ENCODE data around the gene SYNRG. TPM values are rescaled to one million over a fixed set of nuclear protein-coding genes. Genes with fewer than 3 reads are reported as not detected.
A peak's percentile ranks its signal among the peaks of the same experiment; 100 is the strongest.

SYNRG gene
- polyA plus RNA-seq, 1 of the 3 experiments (the other 2 are of a cell fraction): 8.9 TPM

DNA sequence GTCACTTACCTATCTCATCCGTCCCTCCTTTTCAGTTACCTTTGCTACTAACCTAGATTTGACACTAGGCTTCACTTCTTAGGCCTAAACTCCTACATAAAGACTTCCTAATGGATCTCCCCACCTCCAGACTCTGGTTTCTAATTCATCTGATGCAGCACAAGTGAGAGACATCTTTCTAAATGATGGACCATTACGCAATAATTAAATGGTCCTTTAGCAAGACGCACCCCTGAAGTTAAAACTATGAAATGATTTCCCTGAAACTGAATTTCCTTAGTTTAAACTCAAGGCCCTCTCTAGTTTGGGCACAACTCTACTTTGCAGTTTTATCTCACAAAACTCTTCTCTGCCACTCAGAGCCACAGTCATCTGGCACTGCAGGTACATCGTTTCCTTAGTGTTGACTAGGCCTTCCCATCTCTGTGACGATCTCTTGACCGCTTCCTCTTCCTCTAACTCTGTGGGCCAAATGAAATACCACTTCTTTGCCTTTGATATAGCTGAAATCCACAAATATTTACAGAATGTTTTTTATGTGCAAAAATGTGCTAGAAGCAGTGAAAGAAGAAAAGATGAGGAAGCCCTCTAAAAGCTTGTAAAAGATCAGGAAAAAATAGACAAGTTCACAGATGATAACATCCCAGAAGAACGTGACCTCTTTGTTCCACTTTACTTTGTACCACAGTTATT lies 3.3 kb downstream of the SYNRG start:
- WGBS (ENCODE audit: low lambda C conversion rate): 97% methylated on average over 7 of the region's 7 CpGs
- TF ChIP-seq GABPA (IDR thresholded peaks at IDR 0.05; ENCODE audit: low read depth) (no peak), NFIC (IDR thresholded peaks at IDR 0.05; ENCODE audit: borderline replicate concordance) (no peak), USF2 (IDR thresholded peaks at IDR 0.05; ENCODE audit: borderline replicate concordance, low read depth, low read length) (no peak), JUND (IDR thresholded peaks at IDR 0.05) (no peak), EZH2phosphoT487 (IDR thresholded peaks at IDR 0.05; ENCODE audit: borderline replicate concordance, low read depth) (no peak), SIN3A (IDR thresholded peaks at IDR 0.05; ENCODE audit: borderline replicate concordance, low read depth, low read length) (no peak)
- Histone ChIP-seq H3K9me2 (no peaks in the 10 kb centered on the region), H3K9ac (no peak overlapping the region), H3K4me3 (ENCODE audit: low read depth in 2 of 2, low read length in 1 of 2) (no peak overlapping the region), H3K4me2 (peak overlapping the region; percentile 17; the same call in 1 of the 2 replicates), H3K79me2 (ENCODE audit: insufficient read depth) (peaks cover 81% of the 10 kb centered on the region), H3K27me3 (ENCODE audit: insufficient read depth) (no peaks in the 10 kb centered on the region), H3K27ac (ENCODE audit: low read depth in 2 of 2, low read length in 1 of 2) (no peak overlapping the region), H4K20me1 (ENCODE audit: insufficient read depth) (no peaks in the 10 kb centered on the region), H3K36me3 (replicated peaks in 1 of 2; ENCODE audit: control insufficient read depth in 1 of 2, insufficient read depth in 2 of 2, low read length in 1 of 2) (peaks cover 8 to 35% of the 10 kb centered on the region in 2 experiments), H3K9me3 (no peaks in the 10 kb centered on the region), H3F3A (replicated peaks; ENCODE audit: insufficient read depth) (peaks cover 14% of the 10 kb centered on the region), H3K4me1 (ENCODE audit: control insufficient read depth in 1 of 2, insufficient read depth in 2 of 2, low read depth in 1 of 2, low read length in 1 of 2) (peaks cover 0 to 10% of the 10 kb centered on the region in 2 experiments; a peak in 3 of 4 replicates), H2AFZ (ENCODE audit: low read depth) (no peak overlapping the region)
- CTCF ChIA-PET: no interaction called here
- POLR2A ChIA-PET: no interaction called here
- no peak for DNase-seq

DNA sequence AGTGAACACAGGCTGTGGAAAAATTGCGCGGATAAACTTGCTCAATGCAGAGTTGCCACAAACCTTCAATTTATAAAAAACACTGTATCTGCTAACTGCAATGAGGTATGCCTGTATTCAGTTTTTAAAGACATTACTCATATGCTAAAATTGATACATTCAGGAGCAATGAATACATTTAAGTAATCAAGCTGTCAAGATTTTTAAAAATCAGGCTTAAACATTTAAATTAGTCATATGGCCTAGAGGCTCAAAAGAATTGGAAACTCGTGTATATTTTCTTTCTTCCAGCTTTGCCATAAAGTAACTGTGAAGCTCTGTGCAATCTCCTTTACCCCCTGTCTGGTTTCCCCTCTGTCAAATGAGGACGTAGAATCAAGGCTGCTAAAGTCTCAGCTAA lies 4.1 kb downstream of the SYNRG start:
- Histone ChIP-seq H3K4me2 (no peak overlapping the region), H3K4me3 (ENCODE audit: low read depth in 2 of 2, low read length in 1 of 2) (no peak overlapping the region), H4K20me1 (ENCODE audit: insufficient read depth) (no peaks in the 10 kb centered on the region; the same call in 1 of the 2 replicates), H3K27me3 (ENCODE audit: insufficient read depth) (no peaks in the 10 kb centered on the region), H3K79me2 (ENCODE audit: insufficient read depth) (peaks cover 88% of the 10 kb centered on the region), H3F3A (replicated peaks; ENCODE audit: insufficient read depth) (peaks cover 9% of the 10 kb centered on the region), H3K9me2 (no peaks in the 10 kb centered on the region), H3K9me3 (no peaks in the 10 kb centered on the region), H3K9ac (no peak overlapping the region), H3K27ac (ENCODE audit: low read depth in 2 of 2, low read length in 1 of 2) (no peak overlapping the region), H3K36me3 (replicated peaks in 1 of 2; ENCODE audit: control insufficient read depth in 1 of 2, insufficient read depth in 2 of 2, low read length in 1 of 2) (peaks cover 13 to 41% of the 10 kb centered on the region in 2 experiments), H3K4me1 (ENCODE audit: control insufficient read depth in 1 of 2, insufficient read depth in 2 of 2, low read depth in 1 of 2, low read length in 1 of 2) (peaks cover 0 to 10% of the 10 kb centered on the region in 2 experiments; a peak in 3 of 4 replicates), H2AFZ (ENCODE audit: low read depth) (no peak overlapping the region)
- CTCF ChIA-PET: no interaction called here
- WGBS (ENCODE audit: low lambda C conversion rate): 88% methylated on average over 4 of the region's 4 CpGs
- no peak for DNase-seq
- TF ChIP-seq FOXM1 (IDR thresholded peaks at IDR 0.05; ENCODE audit: low read depth): no peak
- POLR2A ChIA-PET: no interaction called here

DNA sequence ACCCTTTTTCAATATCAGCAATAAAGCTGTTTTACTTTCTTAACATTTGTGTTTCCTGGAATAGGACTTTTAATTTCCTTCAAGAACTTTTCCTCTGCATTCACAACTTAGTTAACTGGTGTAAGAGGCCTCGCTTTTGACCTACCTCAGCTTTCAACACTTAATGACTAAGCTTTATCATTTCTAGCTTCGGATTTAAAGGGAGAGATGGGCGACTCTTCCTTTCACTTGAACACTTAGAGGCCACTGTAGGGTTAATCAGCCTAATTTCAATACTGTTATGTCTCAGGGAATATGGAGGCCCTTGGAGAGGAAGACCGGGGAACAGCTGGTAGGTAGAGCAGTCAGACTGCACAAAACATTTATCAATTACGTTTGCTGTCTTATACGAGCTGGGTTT lies 4.7 kb downstream of the SYNRG start:
- peaks cover 92% of the 10 kb centered on the region for H3K79me2 ChIP-seq (ENCODE audit: insufficient read depth)
- H3K9me2 ChIP-seq: no peaks in the 10 kb centered on the region
- H2AFZ ChIP-seq (ENCODE audit: low read depth): no peak overlapping the region
- H3K4me2 ChIP-seq: no peak overlapping the region
- H3K27me3 ChIP-seq (ENCODE audit: insufficient read depth): no peaks in the 10 kb centered on the region
- DNase-seq: no peak
- no peaks in the 10 kb centered on the region for H3K9me3 ChIP-seq
- H4K20me1 ChIP-seq (ENCODE audit: insufficient read depth): no peaks in the 10 kb centered on the region; the same call in 1 of the 2 replicates
- peaks cover 4% of the 10 kb centered on the region for H3F3A ChIP-seq (replicated peaks; ENCODE audit: insufficient read depth)
- H3K27ac ChIP-seq (ENCODE audit: low read depth in 2 of 2, low read length in 1 of 2): no peak overlapping the region
- peaks cover 0 to 6% of the 10 kb centered on the region in 2 experiments; a peak in 3 of 4 replicates for H3K4me1 ChIP-seq (ENCODE audit: control insufficient read depth in 1 of 2, insufficient read depth in 2 of 2, low read depth in 1 of 2, low read length in 1 of 2)
- H3K36me3 ChIP-seq (replicated peaks in 1 of 2; ENCODE audit: control insufficient read depth in 1 of 2, insufficient read depth in 2 of 2, low read length in 1 of 2): peaks cover 18 to 45% of the 10 kb centered on the region in 2 experiments
- no peak overlapping the region for H3K9ac ChIP-seq
- TF ChIP-seq SIN3A (IDR thresholded peaks at IDR 0.05; ENCODE audit: borderline replicate concordance, low read depth, low read length) (no peak), SMC3 (IDR thresholded peaks at IDR 0.05; ENCODE audit: low read depth, low read length) (no peak), TEAD4 (IDR thresholded peaks at IDR 0.05; ENCODE audit: borderline replicate concordance, insufficient read depth) (no peak), NFIC (IDR thresholded peaks at IDR 0.05; ENCODE audit: borderline replicate concordance) (no peak)
- TF ChIP-seq, protein P1, sequence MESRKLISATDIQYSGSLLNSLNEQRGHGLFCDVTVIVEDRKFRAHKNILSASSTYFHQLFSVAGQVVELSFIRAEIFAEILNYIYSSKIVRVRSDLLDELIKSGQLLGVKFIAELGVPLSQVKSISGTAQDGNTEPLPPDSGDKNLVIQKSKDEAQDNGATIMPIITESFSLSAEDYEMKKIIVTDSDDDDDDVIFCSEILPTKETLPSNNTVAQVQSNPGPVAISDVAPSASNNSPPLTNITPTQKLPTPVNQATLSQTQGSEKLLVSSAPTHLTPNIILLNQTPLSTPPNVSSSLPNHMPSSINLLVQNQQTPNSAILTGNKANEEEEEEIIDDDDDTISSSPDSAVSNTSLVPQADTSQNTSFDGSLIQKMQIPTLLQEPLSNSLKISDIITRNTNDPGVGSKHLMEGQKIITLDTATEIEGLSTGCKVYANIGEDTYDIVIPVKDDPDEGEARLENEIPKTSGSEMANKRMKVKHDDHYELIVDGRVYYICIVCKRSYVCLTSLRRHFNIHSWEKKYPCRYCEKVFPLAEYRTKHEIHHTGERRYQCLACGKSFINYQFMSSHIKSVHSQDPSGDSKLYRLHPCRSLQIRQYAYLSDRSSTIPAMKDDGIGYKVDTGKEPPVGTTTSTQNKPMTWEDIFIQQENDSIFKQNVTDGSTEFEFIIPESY (IDR thresholded peaks at IDR 0.05; ENCODE audit: borderline replicate concordance, low read depth): no peak
- ChIA-PET POLR2A (interaction anchor here (0.6 kb wide), 1 partner anchor 49 kb away, joined by 3 read pairs; no protein-coding TSS in a partner anchor), CTCF (no interaction called here)
- H3K4me3 ChIP-seq (ENCODE audit: low read depth in 2 of 2, low read length in 1 of 2): no peak overlapping the region
- 95% methylated on average over 6 of the region's 6 CpGs for WGBS (ENCODE audit: low lambda C conversion rate)

Data from SK-N-SH (cell line).